ENCODE measurements around the gene PPBP.
A peak's percentile ranks its signal among the peaks of the same experiment; 100 is the strongest.
"Not testable (repeated sequence)": the region's sequence is repeated elsewhere in the genome, so short reads cannot be mapped to it uniquely, and the experiment has no call there.

Gene PPBP

DNA sequence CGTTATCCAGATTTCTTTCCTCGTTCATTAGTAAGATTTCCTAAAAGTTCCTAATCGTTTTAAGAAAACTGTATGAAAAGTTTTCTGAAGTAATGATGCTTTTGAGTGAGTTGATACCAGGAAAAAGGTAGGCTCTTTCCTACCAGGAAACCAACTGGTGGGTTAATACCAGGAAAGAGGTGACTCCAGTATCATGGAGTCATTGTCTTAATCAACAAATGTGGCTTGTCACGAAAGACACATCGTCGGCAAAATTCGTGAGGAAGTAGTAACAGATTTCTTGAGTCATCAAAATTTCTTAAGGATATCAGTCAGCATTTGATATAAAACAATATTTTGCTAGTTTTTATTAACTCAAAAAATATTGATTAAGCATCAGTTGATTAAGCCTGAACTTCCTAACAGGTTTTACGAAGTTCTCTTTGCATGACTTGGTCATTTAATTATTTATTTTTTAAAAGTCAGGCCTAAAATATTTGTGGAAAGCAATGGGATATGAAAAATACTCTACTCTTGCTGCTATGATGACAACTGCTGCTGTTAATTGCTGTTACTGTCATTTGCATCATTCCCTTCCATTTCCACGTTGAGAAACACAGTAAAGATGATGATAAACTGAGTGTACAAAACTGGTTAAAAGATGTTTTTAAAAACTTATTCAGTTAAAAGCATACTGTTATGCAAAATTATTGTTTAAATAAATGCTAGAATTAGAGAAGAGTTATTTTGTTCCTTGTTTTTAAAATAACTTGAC lies 3.2 kb upstream of the PPBP start:
- peaks cover 0 to 34% (median 0%) of the 10 kb centered on the region in 10 experiments; a peak in 6 of 20 replicates for H3K4me1 ChIP-seq
- no peaks in the 10 kb centered on the region for H4K20me1 ChIP-seq
- H3K4me2 ChIP-seq = peak overlapping the region in 2 of 11 experiments; percentile 14 to 41; a peak in 2 of 22 replicates
- H3K9ac ChIP-seq = no peak overlapping the region; a peak in 1 of 22 replicates
- H3K9me3 ChIP-seq (replicated peaks in 1 of 11) = no peaks in the 10 kb centered on the region
- H3K36me3 ChIP-seq = no peaks in the 10 kb centered on the region
- H3K27ac ChIP-seq = peak overlapping the region in 2 of 11 experiments; percentile 29 to 70; a peak in 4 of 22 replicates
- H3K4me3 ChIP-seq = no peak overlapping the region
- H3K27me3 ChIP-seq = no peaks in the 10 kb centered on the region
- TF ChIP-seq Cebpa-rat (IDR thresholded peaks at IDR 0.05) = no peak

- Histone ChIP-seq H3K27me3 (no peaks in the 10 kb centered on the region), H3K4me1 (peaks cover 0 to 34% (median 0%) of the 10 kb centered on the region in 10 experiments; a peak in 6 of 20 replicates), H3K9ac (no peak overlapping the region), H3K27ac (no peak overlapping the region; a peak in 2 of 22 replicates), H3K9me3 (replicated peaks in 1 of 11) (no peaks in the 10 kb centered on the region), H3K36me3 (no peaks in the 10 kb centered on the region), H4K20me1 (no peaks in the 10 kb centered on the region), H3K4me3 (no peak overlapping the region), H3K4me2 (no peak overlapping the region)
- TF ChIP-seq Cebpa-rat (IDR thresholded peaks at IDR 0.05) = no peak
Measured at GRCh38 chr4:73989928-73990327, 1.9 kb upstream of the PPBP start.

GRCh38 chr4:73989031-73989430 lies 1.0 kb upstream of the PPBP start:
- H3K27ac ChIP-seq = no peak overlapping the region
- no peaks in the 10 kb centered on the region for H3K9me3 ChIP-seq (replicated peaks in 1 of 11)
- H3K4me2 ChIP-seq = no peak overlapping the region
- H3K36me3 ChIP-seq = no peaks in the 10 kb centered on the region
- no peaks in the 10 kb centered on the region for H3K27me3 ChIP-seq
- H3K4me1 ChIP-seq = peaks cover 0 to 34% (median 0%) of the 10 kb centered on the region in 10 experiments; a peak in 6 of 20 replicates
- no peak overlapping the region for H3K9ac ChIP-seq
- no peak for TF ChIP-seq Cebpa-rat (IDR thresholded peaks at IDR 0.05)
- H4K20me1 ChIP-seq = no peaks in the 10 kb centered on the region
- H3K4me3 ChIP-seq = no peak overlapping the region

DNA sequence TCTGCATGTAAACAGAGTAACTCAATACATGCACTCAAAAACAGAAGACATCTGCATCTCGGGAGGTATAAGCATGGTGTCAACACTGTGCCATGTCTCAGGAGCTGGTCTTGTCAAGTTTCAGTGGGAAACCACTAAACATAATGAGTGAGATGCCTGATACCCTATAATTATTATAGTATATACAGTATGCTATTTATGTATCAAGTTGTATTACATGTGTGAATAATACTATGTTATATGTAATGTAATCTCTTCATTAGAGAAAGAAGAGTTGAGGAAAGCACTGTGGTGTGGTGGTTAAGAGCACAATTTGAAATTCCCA lies 2.5 kb downstream of the PPBP start:
- Histone ChIP-seq H3K36me3 (no peaks in the 10 kb centered on the region), H3K27ac (peak overlapping the region in 1 of 11 experiments; percentile 24; a peak in 1 of 22 replicates), H3K9me3 (replicated peaks in 1 of 11) (no peaks in the 10 kb centered on the region), H4K20me1 (no peaks in the 10 kb centered on the region), H3K27me3 (no peaks in the 10 kb centered on the region), H3K4me3 (no peak overlapping the region), H3K4me1 (peaks cover 0 to 17% (median 0%) of the 10 kb centered on the region in 10 experiments; a peak in 5 of 20 replicates), H3K9ac (no peak overlapping the region), H3K4me2 (no peak overlapping the region)
- TF ChIP-seq Cebpa-rat (IDR thresholded peaks at IDR 0.05) = no peak

GRCh38 chr4:73984736-73985527 lies 3.1 kb downstream of the PPBP start:
- Histone ChIP-seq H3K4me2 (no peak overlapping the region), H3K27me3 (no peaks in the 10 kb centered on the region), H3K36me3 (no peaks in the 10 kb centered on the region), H3K9me3 (replicated peaks in 1 of 11) (no peaks in the 10 kb centered on the region), H4K20me1 (no peaks in the 10 kb centered on the region), H3K9ac (no peak overlapping the region), H3K4me1 (peaks cover 0 to 18% (median 0%) of the 10 kb centered on the region in 10 experiments; a peak in 5 of 20 replicates), H3K4me3 (no peak overlapping the region), H3K27ac (peak overlapping the region in 2 of 11 experiments; percentile 24 to 32; a peak in 1 of 22 replicates)
- TF ChIP-seq Cebpa-rat (IDR thresholded peaks at IDR 0.05) = no peak

DNA sequence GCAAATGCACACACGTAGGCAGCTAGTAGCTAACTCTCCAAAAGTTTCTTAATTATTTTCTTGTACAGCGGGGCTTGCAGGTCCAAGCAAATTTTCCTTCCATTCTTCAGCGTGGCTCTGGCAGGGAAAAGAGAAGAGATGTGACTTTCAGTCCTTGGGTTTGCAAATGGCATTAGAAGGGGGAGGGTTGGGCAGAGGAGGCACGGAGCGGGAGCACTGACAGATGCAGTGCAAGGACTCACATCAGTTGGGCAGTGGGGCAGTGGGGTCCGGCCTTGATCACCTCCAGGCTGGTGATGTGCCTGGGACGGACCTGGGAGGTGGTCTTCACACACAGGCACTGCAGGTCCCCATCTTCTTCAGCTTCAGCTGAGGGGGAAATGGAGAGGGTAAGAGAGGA lies 6.8 kb downstream of the PPBP start:
- not testable (repeated sequence) for H3K27me3 ChIP-seq; H3K4me3 ChIP-seq; H3K36me3 ChIP-seq; H3K27ac ChIP-seq; H4K20me1 ChIP-seq; H3K9me3 ChIP-seq (replicated peaks in 1 of 11); H3K9ac ChIP-seq; H3K4me2 ChIP-seq
- H3K4me1 ChIP-seq = peaks cover 0 to 28% (median 0%) of the 10 kb centered on the region in 10 experiments; a peak in 5 of 20 replicates

DNA sequence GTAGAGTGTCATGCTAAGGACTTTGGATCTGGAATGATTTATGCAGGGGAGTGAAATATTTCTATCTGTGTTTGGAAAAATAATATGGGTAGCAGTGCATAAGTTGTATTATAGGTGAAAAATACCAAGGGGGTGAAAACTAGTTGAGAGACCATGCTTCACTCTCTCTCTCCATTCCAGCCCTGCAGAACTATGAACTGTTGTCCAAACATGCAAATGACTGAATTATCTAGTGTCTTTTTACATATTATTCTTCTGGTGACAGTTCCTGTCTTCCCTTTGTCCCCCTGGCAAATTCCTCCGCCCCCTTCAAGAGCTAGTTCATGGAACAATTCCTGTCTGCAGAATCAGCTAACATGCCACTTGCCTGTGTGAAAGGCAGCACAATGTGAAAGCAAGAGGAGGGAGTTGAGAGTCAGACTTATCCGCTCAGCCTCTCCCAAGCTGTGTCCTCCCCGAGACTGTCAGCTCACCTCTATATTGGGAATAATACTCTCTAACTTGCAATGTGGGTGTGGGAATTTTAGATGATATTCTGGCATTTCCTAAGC lies 8.5 kb downstream of the PPBP start:
- H3K4me1 ChIP-seq = peaks cover 0 to 28% (median 0%) of the 10 kb centered on the region in 10 experiments; a peak in 5 of 20 replicates
- H3K4me2 ChIP-seq = peak overlapping the region in 3 of 11 experiments; percentile 42 to 71 (median 65); a peak in 6 of 22 replicates
- no peaks in the 10 kb centered on the region for H3K27me3 ChIP-seq
- no peak for TF ChIP-seq Cebpa-rat (IDR thresholded peaks at IDR 0.05)
- no peak overlapping the region for H3K4me3 ChIP-seq
- H3K9me3 ChIP-seq (replicated peaks in 1 of 11) = peaks cover 0 to 16% (median 9%) of the 10 kb centered on the region in 11 experiments; a peak in 12 of 22 replicates
- H3K36me3 ChIP-seq = no peaks in the 10 kb centered on the region
- H3K27ac ChIP-seq = peak overlapping the region in 3 of 11 experiments; percentile 33 to 57 (median 54); a peak in 4 of 22 replicates
- no peaks in the 10 kb centered on the region for H4K20me1 ChIP-seq
- no peak overlapping the region for H3K9ac ChIP-seq

DNA sequence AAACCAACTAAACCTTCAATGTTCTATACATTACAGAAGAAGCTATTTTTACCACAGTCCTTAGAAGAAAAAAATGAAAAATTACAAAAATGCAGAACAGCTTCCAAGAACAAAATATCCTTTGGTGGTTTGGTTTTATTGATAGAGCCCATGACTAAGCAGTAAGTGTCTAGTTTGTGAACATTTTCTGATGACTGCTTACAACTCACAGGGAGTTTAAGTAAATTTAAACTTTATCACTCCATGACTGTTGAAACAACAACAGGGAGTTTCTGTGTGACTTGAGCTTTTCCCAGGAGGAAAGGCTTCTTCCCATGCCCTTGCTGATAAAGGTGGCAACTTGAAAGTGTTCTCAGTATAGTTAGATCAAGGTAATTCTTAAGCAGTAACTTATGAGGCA lies 9.1 kb downstream of the PPBP start:
- Histone ChIP-seq H3K27me3 (no peaks in the 10 kb centered on the region), H3K9me3 (replicated peaks in 1 of 11) (peaks cover 2 to 20% (median 10%) of the 10 kb centered on the region in 11 experiments; a peak in 14 of 22 replicates), H3K36me3 (no peaks in the 10 kb centered on the region), H3K4me2 (peak overlapping the region in 3 of 11 experiments; percentile 42 to 71 (median 65); a peak in 6 of 22 replicates), H3K4me3 (no peak overlapping the region), H4K20me1 (no peaks in the 10 kb centered on the region), H3K27ac (peak overlapping the region in 3 of 11 experiments; percentile 33 to 57 (median 54); a peak in 5 of 22 replicates), H3K4me1 (peaks cover 0 to 28% (median 0%) of the 10 kb centered on the region in 10 experiments; a peak in 5 of 20 replicates), H3K9ac (peak overlapping the region in 1 of 11 experiments; percentile 30; a peak in 1 of 22 replicates)
- TF ChIP-seq Cebpa-rat (IDR thresholded peaks at IDR 0.05) = no peak

GRCh38 chr4:73976716-73977115 lies 11.3 kb downstream of the PPBP start:
- Histone ChIP-seq H3K4me3 (no peak overlapping the region), H4K20me1 (no peaks in the 10 kb centered on the region), H3K27me3 (no peaks in the 10 kb centered on the region), H3K9me3 (replicated peaks in 1 of 11) (peaks cover 5 to 30% (median 10%) of the 10 kb centered on the region in 11 experiments; a peak in 14 of 22 replicates), H3K4me1 (peaks cover 0 to 21% (median 0%) of the 10 kb centered on the region in 10 experiments; a peak in 5 of 20 replicates), H3K4me2 (no peak overlapping the region), H3K9ac (no peak overlapping the region), H3K27ac (no peak overlapping the region), H3K36me3 (no peaks in the 10 kb centered on the region)
- no peak for TF ChIP-seq Cebpa-rat (IDR thresholded peaks at IDR 0.05)

Measured in BLaER1 treated with 17β-estradiol and CSF1 and Interleukin-3, amounts not matched to agents 10 nM and 100 nM (cell line).